ENCODE results near the gene MED7. TPM values are rescaled to one million over a fixed set of nuclear protein-coding genes. Genes with fewer than 3 reads are reported as not detected.

Gene MED7
- total RNA-seq, 4 donors from 2014 or later, result 3.8 to 22.5 (median 13.6) TPM

DNA sequence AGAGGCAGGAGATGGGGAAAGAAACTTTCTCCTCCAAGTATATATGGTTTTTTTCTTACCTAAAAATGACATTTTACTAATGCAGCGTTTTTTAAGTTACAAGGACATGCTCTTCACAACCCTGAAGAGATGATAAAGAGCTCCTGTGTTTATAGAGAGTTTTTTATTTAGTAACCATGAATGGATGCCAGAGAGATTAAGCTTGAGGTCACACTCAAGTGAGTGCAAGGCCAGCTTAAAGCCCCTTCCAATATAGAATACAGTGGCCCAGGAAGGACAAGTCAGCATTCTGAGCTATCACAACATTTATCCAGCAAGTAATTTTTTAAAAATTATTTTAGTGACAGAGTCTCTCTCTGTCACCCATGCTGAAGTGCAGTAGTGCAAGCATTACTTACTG lies 27.2 kb downstream of the MED7 start:
- no peak for DNase-seq
- H3K27me3 ChIP-seq, result no peaks in the 10 kb centered on the region
- no peak overlapping the region for H3K27ac ChIP-seq
- H3K9me3 ChIP-seq, result no peaks in the 10 kb centered on the region
- H3K36me3 ChIP-seq, result no peaks in the 10 kb centered on the region
- intact Hi-C loops (cut with DNase I; ENCODE audit: low total_unique reads), result no loop called here
- no peak for TF ChIP-seq POLR2A (IDR thresholded peaks at IDR 0.05)
- TF ChIP-seq, protein P1, sequence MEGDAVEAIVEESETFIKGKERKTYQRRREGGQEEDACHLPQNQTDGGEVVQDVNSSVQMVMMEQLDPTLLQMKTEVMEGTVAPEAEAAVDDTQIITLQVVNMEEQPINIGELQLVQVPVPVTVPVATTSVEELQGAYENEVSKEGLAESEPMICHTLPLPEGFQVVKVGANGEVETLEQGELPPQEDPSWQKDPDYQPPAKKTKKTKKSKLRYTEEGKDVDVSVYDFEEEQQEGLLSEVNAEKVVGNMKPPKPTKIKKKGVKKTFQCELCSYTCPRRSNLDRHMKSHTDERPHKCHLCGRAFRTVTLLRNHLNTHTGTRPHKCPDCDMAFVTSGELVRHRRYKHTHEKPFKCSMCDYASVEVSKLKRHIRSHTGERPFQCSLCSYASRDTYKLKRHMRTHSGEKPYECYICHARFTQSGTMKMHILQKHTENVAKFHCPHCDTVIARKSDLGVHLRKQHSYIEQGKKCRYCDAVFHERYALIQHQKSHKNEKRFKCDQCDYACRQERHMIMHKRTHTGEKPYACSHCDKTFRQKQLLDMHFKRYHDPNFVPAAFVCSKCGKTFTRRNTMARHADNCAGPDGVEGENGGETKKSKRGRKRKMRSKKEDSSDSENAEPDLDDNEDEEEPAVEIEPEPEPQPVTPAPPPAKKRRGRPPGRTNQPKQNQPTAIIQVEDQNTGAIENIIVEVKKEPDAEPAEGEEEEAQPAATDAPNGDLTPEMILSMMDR (IDR thresholded peaks at IDR 0.05), result no peak
- H3K4me1 ChIP-seq, result no peaks in the 10 kb centered on the region
- H3K4me3 ChIP-seq, result no peak overlapping the region

DNA sequence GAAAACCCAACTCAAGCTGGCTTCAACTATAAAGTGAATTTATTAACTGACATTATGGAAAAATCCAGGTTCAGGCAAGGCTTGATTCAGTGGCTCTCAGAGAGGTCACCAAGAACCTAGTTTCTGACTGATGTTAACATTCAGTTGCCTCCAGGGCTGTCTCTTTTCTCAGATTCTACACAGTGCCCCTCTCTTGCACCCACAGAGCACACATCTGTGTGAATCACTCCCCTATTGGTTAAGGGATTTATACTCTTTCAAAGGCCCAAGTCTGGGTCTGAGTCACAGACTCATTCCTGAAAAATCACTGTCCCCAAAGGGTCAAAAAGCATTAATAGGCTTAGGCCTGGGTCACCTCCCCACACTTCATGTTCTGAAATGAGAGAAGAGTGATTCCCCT lies 27.7 kb downstream of the MED7 start:
- intact Hi-C loops (cut with DNase I; ENCODE audit: low total_unique reads), result no loop called here

DNA sequence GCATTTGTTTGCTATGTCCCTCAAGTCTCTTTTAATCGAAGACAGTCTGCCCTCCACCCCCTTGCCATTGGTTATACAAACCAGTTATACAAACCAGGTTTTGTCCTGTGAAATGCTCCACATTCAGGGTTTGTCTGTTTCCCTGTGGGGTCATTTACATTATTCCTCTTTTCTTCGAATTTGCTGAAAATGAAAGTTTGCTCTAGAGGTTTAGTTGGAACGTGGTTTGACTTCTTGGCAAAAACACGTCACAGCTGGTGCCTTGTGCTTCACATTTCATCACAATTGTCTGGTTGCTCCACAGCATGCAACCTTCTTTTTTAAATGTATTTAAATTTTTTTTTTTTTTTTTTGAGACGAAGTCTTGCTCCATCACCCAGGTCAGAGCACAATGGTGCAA lies 29.7 kb downstream of the MED7 start:
- H3K36me3 ChIP-seq, result no peaks in the 10 kb centered on the region
- DNase-seq, result no peak
- H3K27me3 ChIP-seq, result no peaks in the 10 kb centered on the region
- H3K4me1 ChIP-seq, result no peaks in the 10 kb centered on the region
- no peak overlapping the region for H3K27ac ChIP-seq
- TF ChIP-seq POLR2A (IDR thresholded peaks at IDR 0.05), result no peak
- TF ChIP-seq, protein P1 (IDR thresholded peaks at IDR 0.05), result no peak
- H3K9me3 ChIP-seq, result no peaks in the 10 kb centered on the region
- no peak overlapping the region for H3K4me3 ChIP-seq
- intact Hi-C loops (cut with DNase I; ENCODE audit: low total_unique reads), result no loop called here

More for the DNA sequence above, 27.7 kb downstream of the MED7 start:
- Histone ChIP-seq H3K27ac (no peak overlapping the region), H3K4me1 (no peaks in the 10 kb centered on the region), H3K27me3 (no peaks in the 10 kb centered on the region), H3K36me3 (no peaks in the 10 kb centered on the region), H3K9me3 (no peaks in the 10 kb centered on the region), H3K4me3 (no peak overlapping the region)
- no peak for TF ChIP-seq POLR2A (IDR thresholded peaks at IDR 0.05)
- TF ChIP-seq, protein P1 (IDR thresholded peaks at IDR 0.05), result no peak
- no peak for DNase-seq

DNA sequence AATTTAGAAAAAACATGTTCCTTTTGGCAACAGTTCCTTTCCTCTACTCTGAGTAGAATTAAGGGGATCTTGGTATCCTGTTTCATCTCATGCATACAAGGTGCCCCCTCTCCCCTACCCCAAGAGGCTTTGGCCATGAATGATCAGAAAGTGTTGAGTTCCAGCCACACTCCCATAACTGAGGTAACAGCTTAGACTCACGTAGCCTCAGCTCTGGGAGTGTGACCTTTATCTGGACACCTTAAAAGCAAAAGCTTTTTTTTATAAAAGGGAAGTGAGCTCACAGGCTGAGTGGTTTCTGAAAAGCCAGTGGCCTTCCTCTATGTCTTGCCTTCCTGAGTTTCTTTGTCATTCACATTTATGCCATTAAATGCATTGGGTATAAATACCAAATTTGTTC lies 32.9 kb downstream of the MED7 start:
- no peak overlapping the region for H3K27ac ChIP-seq
- no peaks in the 10 kb centered on the region for H3K9me3 ChIP-seq
- intact Hi-C loops (cut with DNase I; ENCODE audit: low total_unique reads), result no loop called here
- H3K4me1 ChIP-seq, result no peaks in the 10 kb centered on the region
- H3K4me3 ChIP-seq, result no peak overlapping the region
- H3K27me3 ChIP-seq, result no peaks in the 10 kb centered on the region
- no peak for TF ChIP-seq POLR2A (IDR thresholded peaks at IDR 0.05)
- TF ChIP-seq, protein P1 (IDR thresholded peaks at IDR 0.05), result no peak
- DNase-seq, result no peak
- no peaks in the 10 kb centered on the region for H3K36me3 ChIP-seq

DNA sequence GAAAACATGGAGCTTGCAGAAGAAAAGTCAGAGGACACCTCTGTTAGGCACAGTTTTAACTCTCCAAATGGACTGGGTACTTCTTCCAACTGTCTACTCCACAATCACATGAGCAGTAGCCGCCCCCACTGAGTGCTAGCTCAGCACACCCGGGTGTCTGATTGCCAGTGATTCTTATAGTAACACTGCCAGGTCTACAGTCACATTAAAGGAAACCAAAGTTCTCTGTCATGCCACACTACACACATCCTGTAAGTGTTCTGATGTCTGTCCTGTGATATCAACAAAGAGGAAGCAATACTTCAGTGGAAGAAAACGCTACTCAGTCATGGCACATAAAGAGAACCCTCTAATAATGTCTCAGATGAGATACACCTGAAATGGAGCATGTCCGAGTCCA lies 33.7 kb downstream of the MED7 start, which contains the start of gene HAVCR2:
Gene HAVCR2, minus strand, starts transcription at position 69 of the 400 bp plus-strand sequence. Its CDS starts 61 bp downstream, at position 8.
- no peak for DNase-seq

More for the DNA sequence above, 33.7 kb downstream of the MED7 start, which contains the start of gene HAVCR2:
- TF ChIP-seq, protein P1 (IDR thresholded peaks at IDR 0.05), result no peak
- no peak for TF ChIP-seq POLR2A (IDR thresholded peaks at IDR 0.05)
- Histone ChIP-seq H3K4me1 (no peaks in the 10 kb centered on the region), H3K4me3 (no peak within 1 kb of the TSS), H3K27ac (no peak within 1 kb of the TSS), H3K27me3 (no peaks in the 10 kb centered on the region), H3K9me3 (no peaks in the 10 kb centered on the region), H3K36me3 (no peaks in the 10 kb centered on the region)
- intact Hi-C loops (cut with DNase I; ENCODE audit: low total_unique reads), result no loop called here
